H1 (cell line): Measurements from ENCODE around the gene FBXO2. TPM values are rescaled to one million over a fixed set of nuclear protein-coding genes. Genes with fewer than 3 reads are reported as not detected.

ENCODE experiments used
- CTCF ChIA-PET: fragments of 300-600 bp; sonication (Branson Sonifier 250); formaldehyde crosslinking; loops from one replicate; lab custom pipeline; 2021; ENCODE audit not compliant: partially characterized antibody; lab: Charles Lee
- POLR2A ChIA-PET: fragments of 300-600 bp; sonication (Branson Sonifier 250); formaldehyde crosslinking; loops from one replicate; lab custom pipeline; 2021; ENCODE audit warnings: inconsistent platforms; ENCODE audit not compliant: partially characterized antibody; lab: Charles Lee
- DNase-seq, 2 experiments: peaks; one replicate each; pipeline versions ENCODE4 v3.0.0 to v3.0.0-alpha.2; 2010 to 2022; ENCODE audit warnings: low spot score in 2 of 2, low read depth in 1 of 2, mixed read lengths in 1 of 2
- FAIRE-seq: peaks from 2 replicates; lab custom pipeline; 2011; peaks lifted over from hg19 to GRCh38; lab: Jason Lieb, UNC
- H2AFZ ChIP-seq: 2 replicates; pipeline ENCODE4 v1.8.1; 2012; ENCODE audit warnings: low read length, inconsistent platforms
- H2AK5ac ChIP-seq: 2 replicates; pipeline ENCODE4 v1.6.1; 2013; ENCODE audit warnings: low read depth, low read length
- H2BK120ac ChIP-seq: replicated peaks from 2 replicates; pipeline ENCODE3; 2013; ENCODE audit warnings: low read depth, low read length, inconsistent platforms
- H2BK12ac ChIP-seq: 2 replicates; pipeline ENCODE4 v1.6.1; 2013; ENCODE audit warnings: low read depth, low read length
- H2BK15ac ChIP-seq: 2 replicates; pipeline ENCODE4 v1.6.1; 2013; ENCODE audit warnings: low read length
- H2BK20ac ChIP-seq: 2 replicates; pipeline ENCODE4 v1.6.1; 2013; ENCODE audit warnings: low read length
- H2BK5ac ChIP-seq: 2 replicates; pipeline ENCODE4 v1.6.1; 2013; ENCODE audit warnings: low read depth, low read length
- H3K14ac ChIP-seq: 2 replicates; pipeline ENCODE4 v1.6.1; 2013; ENCODE audit warnings: inconsistent platforms; ENCODE audit not compliant: insufficient read length
- H3K18ac ChIP-seq: 2 replicates; pipeline ENCODE4 v1.6.1; 2013; ENCODE audit warnings: low read length; ENCODE audit errors: extremely low read depth
- H3K23ac ChIP-seq: 2 replicates; pipeline ENCODE4 v1.6.1; 2013; ENCODE audit warnings: inconsistent platforms; ENCODE audit not compliant: insufficient read length
- H3K23me2 ChIP-seq: 2 replicates; pipeline ENCODE4 v1.6.1; 2013; ENCODE audit warnings: low read depth, low read length
- H3K27ac ChIP-seq: 2 replicates; pipeline ENCODE4 v1.6.1; 2011; ENCODE audit warnings: low read depth, low read length, inconsistent platforms
- H3K27me3 ChIP-seq, 4 experiments: replicated peaks in 1 of 4; 1 replicate in 1 of 4; 2 replicates in 3 of 4; pipeline versions ENCODE4 v1.6.1 to v1.8.1; 2011 to 2013; ENCODE audit warnings: low read length in 3 of 4, mild to moderate bottlenecking in 3 of 4, inconsistent platforms in 2 of 4, mixed read lengths in 2 of 4, moderate library complexity in 1 of 4; ENCODE audit not compliant: control insufficient read depth in 3 of 4, insufficient read depth in 3 of 4; ENCODE audit errors: extremely low read depth in 1 of 4
- H3K36me3 ChIP-seq, 4 experiments: 2 replicates each; pipeline versions ENCODE4 v1.6.1 to v1.8.1; 2011 to 2013; ENCODE audit warnings: mild to moderate bottlenecking in 4 of 4, low read length in 3 of 4, moderate library complexity in 2 of 4, control low read depth in 1 of 4, inconsistent platforms in 1 of 4; ENCODE audit not compliant: insufficient read depth in 4 of 4, control insufficient read depth in 2 of 4
- H3K4ac ChIP-seq: replicated peaks from 2 replicates; pipeline ENCODE3; 2013; ENCODE audit warnings: low read length, low read depth, mixed read lengths, inconsistent platforms; ENCODE audit not compliant: insufficient read length
- H3K4me1 ChIP-seq, 4 experiments: replicated peaks in 1 of 4; 1 replicate in 1 of 4; 2 replicates in 3 of 4; pipeline versions ENCODE4 v1.6.1 to v1.8.1; 2011 to 2013; ENCODE audit warnings: low read length in 3 of 4, inconsistent platforms in 2 of 4, mixed read lengths in 1 of 4; ENCODE audit not compliant: insufficient read depth in 4 of 4, control insufficient read depth in 3 of 4
- H3K4me2 ChIP-seq, 2 experiments: 2 replicates each; pipeline versions ENCODE4 v1.6.1 to v1.8.1; 2011 to 2013; ENCODE audit warnings: low read depth in 2 of 2, low read length in 2 of 2, control low read depth in 1 of 2, inconsistent platforms in 1 of 2, mild to moderate bottlenecking in 1 of 2; ENCODE audit not compliant: insufficient read depth in 1 of 2
- H3K4me3 ChIP-seq, 4 experiments: fragments of 200-600, 300-600 bp in 1 of 4; sonication (generic), shearing (Covaris generic), sonication (Bioruptor Twin) in 1 of 4; 2 replicates each; pipeline versions ENCODE4 v1.5.1 to v1.8.1; 2011 to 2016; ENCODE audit warnings: low read length in 4 of 4, low read depth in 3 of 4, control low read depth in 2 of 4, inconsistent platforms in 2 of 4, mild to moderate bottlenecking in 2 of 4, mixed read lengths in 1 of 4, moderate library complexity in 1 of 4; ENCODE audit not compliant: insufficient read depth in 2 of 4; ENCODE audit errors: extremely low read depth in 1 of 4
- H3K56ac ChIP-seq: replicated peaks from 2 replicates; pipeline ENCODE3; 2013; ENCODE audit warnings: low read depth, mild to moderate bottlenecking, mixed read lengths, low read length, inconsistent platforms; ENCODE audit not compliant: insufficient read length
- H3K79me1 ChIP-seq: 2 replicates; pipeline ENCODE4 v1.6.1; 2013; ENCODE audit warnings: low read depth, low read length, control low read depth
- H3K79me2 ChIP-seq, 2 experiments: 2 replicates each; pipeline versions ENCODE4 v1.6.1 to v1.8.1; 2012 to 2013; ENCODE audit warnings: low read length in 2 of 2, mild to moderate bottlenecking in 2 of 2, inconsistent platforms in 1 of 2; ENCODE audit not compliant: insufficient read depth in 2 of 2, control insufficient read depth in 1 of 2
- H3K9ac ChIP-seq, 4 experiments: replicated peaks in 1 of 4; 1 replicate in 1 of 4; 2 replicates in 3 of 4; pipeline versions ENCODE4 v1.6.1 to v1.8.1; 2011 to 2013; ENCODE audit warnings: low read depth in 3 of 4, low read length in 3 of 4, control low read depth in 2 of 4, mild to moderate bottlenecking in 2 of 4, moderate library complexity in 2 of 4, inconsistent platforms in 1 of 4; ENCODE audit errors: extremely low read depth in 1 of 4
- H3K9me3 ChIP-seq, 2 experiments: 2 replicates each; pipeline versions ENCODE4 v1.6.1 to v1.8.1; 2012 to 2013; ENCODE audit warnings: mild to moderate bottlenecking in 2 of 2, moderate library complexity in 2 of 2, control low read depth in 1 of 2, inconsistent platforms in 1 of 2, low read depth in 1 of 2, low read length in 1 of 2, mixed read lengths in 1 of 2; ENCODE audit not compliant: insufficient read depth in 2 of 2
- H4K20me1 ChIP-seq, 2 experiments: replicated peaks in 1 of 2; 2 replicates each; pipeline versions ENCODE3 to v1.8.1; 2011 to 2013; ENCODE audit warnings: inconsistent platforms in 2 of 2, low read length in 2 of 2, mild to moderate bottlenecking in 1 of 2; ENCODE audit not compliant: insufficient read depth in 2 of 2, control insufficient read depth in 1 of 2
- H4K5ac ChIP-seq: 2 replicates; pipeline ENCODE4 v1.6.1; 2013; ENCODE audit warnings: low read length, low read depth, mixed read lengths, inconsistent platforms; ENCODE audit not compliant: insufficient read length
- H4K8ac ChIP-seq: 2 replicates; pipeline ENCODE4 v1.8.0; 2013; ENCODE audit warnings: mild to moderate bottlenecking, moderate library complexity, low read length, inconsistent platforms; ENCODE audit not compliant: insufficient read depth; ENCODE audit errors: extremely low read depth
- H4K91ac ChIP-seq: replicated peaks from 2 replicates; pipeline ENCODE3; 2013; ENCODE audit warnings: low read length, mixed read lengths, inconsistent platforms; ENCODE audit not compliant: insufficient read length
- CHD1 ChIP-seq: IDR thresholded peaks from 2 replicates; pipeline ENCODE4 v1.6.1; 2012; ENCODE audit warnings: low read depth, low read length, improper control_type of control experiment
- CHD2 ChIP-seq: IDR thresholded peaks from 2 replicates; pipeline ENCODE4 v1.6.1; 2012; ENCODE audit warnings: low read length, improper control_type of control experiment
- CTBP2 ChIP-seq: IDR thresholded peaks from 2 replicates; pipeline ENCODE4 v1.7.0; 2011; ENCODE audit warnings: borderline replicate concordance, mild to moderate bottlenecking, moderate library complexity, mixed read lengths, low read length; ENCODE audit not compliant: insufficient read depth, insufficient read length
- GABPA ChIP-seq: IDR thresholded peaks from 2 replicates; pipeline ENCODE4 v1.6.1; 2011; ENCODE audit warnings: mild to moderate bottlenecking, low read length, moderate library complexity, borderline replicate concordance; ENCODE audit not compliant: insufficient read depth
- JUN ChIP-seq: IDR thresholded peaks from 2 replicates; pipeline ENCODE4 v1.6.1; 2011; ENCODE audit warnings: low read depth, mild to moderate bottlenecking, improper control_type of control experiment, low read length
- KDM4A ChIP-seq: IDR thresholded peaks from one replicate; pipeline ENCODE4 v1.7.1; 2012; ENCODE audit warnings: low read depth, mild to moderate bottlenecking, moderate library complexity, low read length, inconsistent platforms; ENCODE audit not compliant: severe bottlenecking
- MAFK ChIP-seq: IDR thresholded peaks from 2 replicates; pipeline ENCODE4 v1.6.1; 2012; ENCODE audit warnings: low read depth, mild to moderate bottlenecking, improper control_type of control experiment, low read length
- POLR2AphosphoS5 ChIP-seq: IDR thresholded peaks from 2 replicates; pipeline ENCODE4 v1.6.1; 2011; ENCODE audit warnings: low read depth, low read length
- RFX5 ChIP-seq: IDR thresholded peaks from 2 replicates; pipeline ENCODE4 v1.6.1; 2011; ENCODE audit warnings: low read depth, low read length, improper control_type of control experiment, borderline replicate concordance
- WGBS, 2 experiments: shearing (Covaris generic) in 1 of 2; methylation state at CpG; one replicate each; pipeline versions ENCODE4 v1.1.6 to v1.1.7; 2013 to 2015; ENCODE audit warnings: low lambda C conversion rate in 2 of 2, mixed read lengths in 2 of 2, inconsistent platforms in 1 of 2, low coverage in 1 of 2, missing lambda C conversion rate in 1 of 2; ENCODE audit not compliant: insufficient replicate concordance in 2 of 2, insufficient coverage in 1 of 2, insufficient read length in 1 of 2; ENCODE audit errors: extremely low coverage in 1 of 2, missing lambda C conversion rate in 1 of 2; 5-methylcytosine and 5-hydroxymethylcytosine counted together
- polyA plus RNA-seq, 7 experiments: library from polyadenylated mRNA; depleted of rRNA in 3 of 7; stranded (reverse) in 5 of 7; unstranded in 2 of 7; fragments of >200 nt in 5 of 7; fragments of 200-250 nt in 2 of 7; gene quantifications; 1 replicate in 5 of 7; 2 replicates in 1 of 7; 4 replicates in 1 of 7; pipeline versions ENCODE4 v1.2.1 to v1.2.3, GENCODE V29; 2011 to 2013; ENCODE audit warnings: missing spikeins in 2 of 7, mixed read lengths in 2 of 7
- total RNA-seq: library from RNA; stranded (reverse); fragmentation: NEBNext Ultra II Directional; extraction: Animal tissue kit (Norgen Biotek cat#: 25700); gene quantifications from 2 replicates; pipeline ENCODE4 v1.2.1, GENCODE V29; 2021
- TF ChIP-seq, protein P1 (sequence below): IDR thresholded peaks from 2 replicates; pipeline ENCODE4 v1.6.1; 2012; ENCODE audit warnings: low read length, inconsistent platforms

The FBXO2 gene
- total and polyA plus RNA-seq, 2 of the 8 experiments (the other 6 are each of a cell fraction or from before 2014, with no cell fraction given) = 51.3 to 57.9 TPM

GRCh38 chr1:11638121-11638520 lies 16.1 kb downstream of the FBXO2 start:
- FAIRE-seq = no peak
- Histone ChIP-seq H3K79me1 (no peaks in the 10 kb centered on the region), H4K20me1 (peaks cover 1 to 7% of the 10 kb centered on the region in 2 experiments), H4K5ac (no peak overlapping the region), H3K27me3 (no peaks in the 10 kb centered on the region; a peak in 1 of 7 replicates), H3K56ac (no peak overlapping the region), H2BK5ac (no peak overlapping the region)
- TF ChIP-seq JUN = no peak
- TF ChIP-seq, protein P1, sequence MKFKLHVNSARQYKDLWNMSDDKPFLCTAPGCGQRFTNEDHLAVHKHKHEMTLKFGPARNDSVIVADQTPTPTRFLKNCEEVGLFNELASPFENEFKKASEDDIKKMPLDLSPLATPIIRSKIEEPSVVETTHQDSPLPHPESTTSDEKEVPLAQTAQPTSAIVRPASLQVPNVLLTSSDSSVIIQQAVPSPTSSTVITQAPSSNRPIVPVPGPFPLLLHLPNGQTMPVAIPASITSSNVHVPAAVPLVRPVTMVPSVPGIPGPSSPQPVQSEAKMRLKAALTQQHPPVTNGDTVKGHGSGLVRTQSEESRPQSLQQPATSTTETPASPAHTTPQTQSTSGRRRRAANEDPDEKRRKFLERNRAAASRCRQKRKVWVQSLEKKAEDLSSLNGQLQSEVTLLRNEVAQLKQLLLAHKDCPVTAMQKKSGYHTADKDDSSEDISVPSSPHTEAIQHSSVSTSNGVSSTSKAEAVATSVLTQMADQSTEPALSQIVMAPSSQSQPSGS = no peak
- no peak for TF ChIP-seq MAFK
- TF ChIP-seq CHD1 = no peak
- TF ChIP-seq GABPA = no peak
- TF ChIP-seq CHD2 = no peak
- TF ChIP-seq KDM4A = no peak
- TF ChIP-seq RFX5 = no peak
- TF ChIP-seq POLR2AphosphoS5 = no peak
- TF ChIP-seq CTBP2 = no peak
- TF ChIP-seq, all 59 proteins: peak for 0
- Histone ChIP-seq H4K91ac (no peak overlapping the region), H3K4me2 (no peak overlapping the region), H3K14ac (no peak overlapping the region), H4K8ac (no peak overlapping the region), H3K36me3 (no peaks in the 10 kb centered on the region), H2BK120ac (no peak overlapping the region), H2BK12ac (no peak overlapping the region), H3K23ac (no peak overlapping the region), H2BK15ac (no peak overlapping the region), H3K27ac (no peak overlapping the region), H3K23me2 (no peaks in the 10 kb centered on the region), H2AFZ (no peak overlapping the region), H2BK20ac (no peak overlapping the region), H3K4me3 (no peak overlapping the region), H3K18ac (no peak overlapping the region), H2AK5ac (no peak overlapping the region), H3K9me3 (no peaks in the 10 kb centered on the region), H3K4me1 (no peaks in the 10 kb centered on the region), H3K4ac (no peak overlapping the region), H3K79me2 (no peaks in the 10 kb centered on the region), H3K9ac (no peak overlapping the region)
- POLR2A ChIA-PET = interaction anchor here (0.5 to 1.5 kb wide), 7 partner anchors 11 to 237 kb away, joined by 3 to 5 read pairs (median 4); partner anchors contain the start of gene AGTRAP
- WGBS, 2 experiments = 80% methylated on average over 5 of the region's 5 CpGs; no CpG with 5 or more reads in 1 of the 2 experiments
- CTCF ChIA-PET = interaction anchor here (0.7 to 8.7 kb wide), 9 partner anchors 5 to 395 kb away, joined by 3 to 66 read pairs (median 4); no protein-coding TSS in a partner anchor
- no peak for DNase-seq
